AG04449 (cell line): ENCODE measurements around the gene ATXN1.

Experiments used
- CTCF ChIA-PET: fragments of 350-600 bp; formaldehyde crosslinking; extraction: SDS; loops from one replicate; lab custom pipeline; 2021; ENCODE audit warnings: antibody characterized with exemption; lab: Yijun Ruan, JAX
- POLR2A ChIA-PET: fragments of 400-600, 350-600 bp; formaldehyde crosslinking; extraction: SDS; loops from one replicate; lab custom pipeline; 2020; ENCODE audit warnings: antibody characterized with exemption, inconsistent platforms; lab: Yijun Ruan, JAX
- DNase-seq: peaks from one replicate; pipeline ENCODE4 v3.0.0-alpha.2; 2010; ENCODE audit warnings: low read depth, low spot score
- H3K4me3 ChIP-seq: 2 replicates; pipeline ENCODE4 v1.5.1; 2011; ENCODE audit warnings: low read depth, mild to moderate bottlenecking, control low read depth, low read length
- TF ChIP-seq, protein P1 (sequence below): IDR thresholded peaks from one replicate; pipeline ENCODE4 v1.5.1; 2011; ENCODE audit warnings: mild to moderate bottlenecking, moderate library complexity, low read length, control low read depth, inconsistent platforms; ENCODE audit not compliant: insufficient read depth; ENCODE audit errors: missing control alignments

ATXN1 gene

DNA sequence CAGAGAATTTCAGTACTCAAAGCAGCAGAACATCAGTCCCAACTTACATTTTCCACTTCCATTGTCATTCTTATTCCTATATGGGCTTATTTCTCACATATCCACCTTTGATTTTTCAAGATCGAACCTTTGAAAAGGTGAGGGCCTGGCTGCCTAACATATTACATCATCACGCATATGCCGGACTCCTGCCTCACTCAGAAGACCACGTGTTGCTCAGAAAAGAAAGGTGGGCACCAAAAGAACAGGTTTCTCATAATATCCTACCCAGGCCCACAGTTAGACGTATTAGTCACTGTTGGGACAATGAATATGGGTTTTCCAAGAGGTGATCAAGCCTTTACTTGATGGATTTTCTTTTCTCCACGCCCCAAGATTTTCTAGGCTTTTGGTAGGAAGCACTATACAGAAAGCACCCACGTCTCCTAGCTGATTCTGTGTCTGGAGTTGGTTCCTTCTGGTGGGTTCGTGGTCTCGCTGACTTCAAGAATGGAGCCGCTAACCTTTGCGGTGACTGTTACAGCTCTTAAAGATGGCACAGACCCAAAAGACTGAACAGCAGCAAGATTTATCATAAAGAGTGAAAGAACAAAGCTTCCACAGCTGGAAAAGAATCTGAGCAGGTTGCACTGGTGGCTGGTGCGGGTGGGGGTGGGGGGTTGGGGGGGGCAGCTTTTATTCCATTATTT lies 168.9 kb downstream of the ATXN1 start:
- CTCF ChIA-PET, result interaction anchor here (1.7 kb wide), 1 partner anchor 13 kb away, joined by 4 read pairs; no protein-coding TSS in a partner anchor
- no peak for DNase-seq
- POLR2A ChIA-PET, result no interaction called here
- H3K4me3 ChIP-seq, result no peak overlapping the region
- TF ChIP-seq, protein P1, sequence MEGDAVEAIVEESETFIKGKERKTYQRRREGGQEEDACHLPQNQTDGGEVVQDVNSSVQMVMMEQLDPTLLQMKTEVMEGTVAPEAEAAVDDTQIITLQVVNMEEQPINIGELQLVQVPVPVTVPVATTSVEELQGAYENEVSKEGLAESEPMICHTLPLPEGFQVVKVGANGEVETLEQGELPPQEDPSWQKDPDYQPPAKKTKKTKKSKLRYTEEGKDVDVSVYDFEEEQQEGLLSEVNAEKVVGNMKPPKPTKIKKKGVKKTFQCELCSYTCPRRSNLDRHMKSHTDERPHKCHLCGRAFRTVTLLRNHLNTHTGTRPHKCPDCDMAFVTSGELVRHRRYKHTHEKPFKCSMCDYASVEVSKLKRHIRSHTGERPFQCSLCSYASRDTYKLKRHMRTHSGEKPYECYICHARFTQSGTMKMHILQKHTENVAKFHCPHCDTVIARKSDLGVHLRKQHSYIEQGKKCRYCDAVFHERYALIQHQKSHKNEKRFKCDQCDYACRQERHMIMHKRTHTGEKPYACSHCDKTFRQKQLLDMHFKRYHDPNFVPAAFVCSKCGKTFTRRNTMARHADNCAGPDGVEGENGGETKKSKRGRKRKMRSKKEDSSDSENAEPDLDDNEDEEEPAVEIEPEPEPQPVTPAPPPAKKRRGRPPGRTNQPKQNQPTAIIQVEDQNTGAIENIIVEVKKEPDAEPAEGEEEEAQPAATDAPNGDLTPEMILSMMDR, result no peak

DNA sequence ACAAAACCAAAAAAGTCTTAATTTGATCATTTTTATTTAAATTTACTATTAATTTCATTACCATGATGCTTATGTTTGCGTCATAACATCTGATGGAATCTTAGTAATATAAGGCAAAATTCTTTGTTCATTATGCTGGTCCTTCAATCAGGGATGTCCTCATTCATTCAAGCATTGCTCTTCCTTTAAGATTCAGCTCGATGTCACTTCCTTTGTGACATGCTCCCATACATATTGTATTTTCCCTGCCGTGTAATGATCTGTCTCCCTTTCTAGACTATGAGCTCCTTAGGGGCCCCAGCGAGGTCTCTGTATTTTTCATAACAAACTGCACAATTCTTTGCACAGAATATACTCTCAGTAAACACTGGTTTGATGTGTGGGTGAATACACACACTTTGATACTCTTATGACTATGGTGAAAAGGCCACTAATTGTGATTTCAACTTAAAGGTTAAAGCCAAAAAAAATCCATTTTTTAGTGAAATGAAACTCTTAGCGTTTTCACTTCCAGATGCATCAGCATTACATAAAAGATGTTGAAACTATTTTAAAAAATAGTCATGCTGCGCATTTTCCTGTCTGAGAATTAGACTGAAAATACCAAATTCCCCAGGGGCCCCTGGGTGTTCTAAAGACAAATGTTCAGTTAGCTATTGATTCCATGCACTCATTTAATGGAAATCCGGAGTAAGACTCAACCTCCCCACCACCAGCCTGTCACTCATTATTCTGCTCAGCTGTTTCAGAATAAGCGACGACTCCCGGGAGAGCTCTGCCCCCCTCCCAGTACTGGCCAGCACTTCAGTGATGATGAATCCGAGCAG lies 169.7 kb downstream of the ATXN1 start:
- ChIA-PET POLR2A (interaction anchor here (0.7 kb wide), 1 partner anchor 89 kb away, joined by 3 read pairs; no protein-coding TSS in a partner anchor), CTCF (no interaction called here)
- TF ChIP-seq, protein P1, result no peak
- DNase-seq, result no peak
- no peak overlapping the region for H3K4me3 ChIP-seq

DNA sequence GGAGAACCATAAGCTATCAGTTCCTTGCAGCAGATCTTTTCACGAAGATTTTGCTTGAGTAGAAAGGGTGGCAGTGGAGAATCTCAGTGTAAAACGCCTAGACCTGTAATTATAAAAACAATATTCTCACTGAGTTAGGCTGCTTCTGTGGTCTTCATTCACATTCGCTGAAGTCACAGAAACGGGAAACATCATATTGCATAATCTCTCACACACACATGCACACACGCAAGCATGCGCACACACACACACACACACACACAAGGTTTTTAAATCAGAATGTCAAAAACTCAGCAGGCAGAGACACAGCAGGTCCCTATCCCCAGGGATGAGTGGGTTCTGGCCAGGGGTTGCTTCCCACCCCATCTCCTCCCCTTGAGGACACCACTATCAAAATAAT lies 175.5 kb downstream of the ATXN1 start:
- ChIA-PET CTCF (no interaction called here), POLR2A (no interaction called here)
- no peak overlapping the region for H3K4me3 ChIP-seq
- TF ChIP-seq, protein P1, result no peak
- DNase-seq, result no peak

DNA sequence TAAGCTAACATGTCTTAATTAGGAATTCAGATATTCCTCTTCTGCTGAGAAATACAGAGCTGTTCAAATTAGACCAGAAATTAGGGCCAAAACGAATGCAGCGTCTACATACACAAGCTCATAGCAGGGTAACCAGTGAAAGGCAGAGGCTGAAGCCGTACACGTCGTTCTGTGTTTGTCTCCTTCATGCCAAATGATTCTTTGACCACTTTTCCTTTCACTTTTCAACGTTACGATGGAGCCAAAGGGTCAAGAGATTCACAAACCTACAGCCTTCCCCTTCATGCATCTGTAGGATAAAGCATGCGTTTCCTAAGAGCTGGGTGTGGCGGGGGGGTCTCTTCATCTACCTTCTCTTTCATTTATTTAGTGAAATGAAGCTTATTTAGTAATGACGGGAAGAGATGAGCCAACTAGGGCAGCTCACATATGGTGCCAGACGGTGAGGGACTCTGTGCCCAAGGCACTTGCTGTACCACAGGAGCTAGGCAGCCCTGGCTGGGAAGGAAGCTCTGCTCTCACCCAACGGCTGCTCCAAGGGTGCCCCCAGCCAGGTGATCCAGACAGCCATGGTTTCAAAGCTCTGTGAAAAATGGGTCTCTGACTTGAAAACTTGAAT lies 178.0 kb downstream of the ATXN1 start:
- POLR2A ChIA-PET, result no interaction called here
- CTCF ChIA-PET, result interaction anchor here (0.7 to 1.5 kb wide), 3 partner anchors 9 to 180 kb away, joined by 3 to 6 read pairs (median 3); no protein-coding TSS in a partner anchor
- TF ChIP-seq, protein P1, result no peak
- DNase-seq, result no peak
- no peak overlapping the region for H3K4me3 ChIP-seq

DNA sequence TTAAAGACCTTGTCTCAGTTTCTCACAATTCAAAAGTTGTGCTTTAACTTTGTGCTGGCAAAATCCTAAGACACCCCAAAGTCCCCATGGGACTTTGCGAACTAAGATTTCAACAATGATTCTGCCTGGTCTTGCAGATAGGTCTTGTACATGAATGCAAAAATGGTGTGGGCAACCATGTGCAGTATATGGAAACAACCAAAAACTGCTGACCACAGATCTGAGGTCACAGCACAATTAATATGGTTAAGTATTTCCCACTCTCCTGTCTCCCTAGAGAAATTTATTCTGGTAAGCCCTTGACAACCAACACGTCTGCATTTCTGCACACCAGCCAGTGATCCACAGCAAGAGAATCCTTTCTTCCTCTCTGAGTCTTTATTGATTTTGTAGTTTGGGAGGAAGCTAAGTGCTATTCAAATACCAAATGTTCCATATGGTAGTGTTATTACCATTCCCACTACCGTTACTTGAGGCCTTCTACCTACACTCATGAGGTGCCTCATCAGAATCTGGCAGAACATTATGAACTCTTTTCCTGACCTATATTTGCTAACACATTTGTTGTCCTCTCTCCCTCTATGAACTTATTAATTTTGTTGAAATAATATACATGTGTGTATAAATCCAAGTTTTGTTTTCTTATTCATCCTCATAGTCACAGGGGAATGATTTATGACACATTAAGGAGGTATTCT lies 178.7 kb downstream of the ATXN1 start:
- no peak for DNase-seq
- CTCF ChIA-PET, result interaction anchor here (0.7 to 1.5 kb wide), 3 partner anchors 8 to 181 kb away, joined by 3 to 6 read pairs (median 3); no protein-coding TSS in a partner anchor
- TF ChIP-seq, protein P1, result no peak
- H3K4me3 ChIP-seq, result no peak overlapping the region
- POLR2A ChIA-PET, result no interaction called here
